Stimulated activated CD4-positive, alpha-beta T cell treated with anti-CD3 and anti-CD28 coated beads, Interleukin-12 subunit alpha, Interleukin-12 subunit beta, amount 100 ng/mL, for 48 hours (primary cell): ENCODE results near the gene ARPP21.
"Not testable (repeated sequence)": the region's sequence is repeated elsewhere in the genome, so short reads cannot be mapped to it uniquely, and the experiment has no call there.

Experiments used
- DNase-seq, 3 donors: peaks; one replicate each; pipeline ENCODE4 v3.0.0-alpha.2; 2020; ENCODE audit warnings: low read depth in 2 of 3, low spot score in 1 of 3

ARPP21 gene

DNA sequence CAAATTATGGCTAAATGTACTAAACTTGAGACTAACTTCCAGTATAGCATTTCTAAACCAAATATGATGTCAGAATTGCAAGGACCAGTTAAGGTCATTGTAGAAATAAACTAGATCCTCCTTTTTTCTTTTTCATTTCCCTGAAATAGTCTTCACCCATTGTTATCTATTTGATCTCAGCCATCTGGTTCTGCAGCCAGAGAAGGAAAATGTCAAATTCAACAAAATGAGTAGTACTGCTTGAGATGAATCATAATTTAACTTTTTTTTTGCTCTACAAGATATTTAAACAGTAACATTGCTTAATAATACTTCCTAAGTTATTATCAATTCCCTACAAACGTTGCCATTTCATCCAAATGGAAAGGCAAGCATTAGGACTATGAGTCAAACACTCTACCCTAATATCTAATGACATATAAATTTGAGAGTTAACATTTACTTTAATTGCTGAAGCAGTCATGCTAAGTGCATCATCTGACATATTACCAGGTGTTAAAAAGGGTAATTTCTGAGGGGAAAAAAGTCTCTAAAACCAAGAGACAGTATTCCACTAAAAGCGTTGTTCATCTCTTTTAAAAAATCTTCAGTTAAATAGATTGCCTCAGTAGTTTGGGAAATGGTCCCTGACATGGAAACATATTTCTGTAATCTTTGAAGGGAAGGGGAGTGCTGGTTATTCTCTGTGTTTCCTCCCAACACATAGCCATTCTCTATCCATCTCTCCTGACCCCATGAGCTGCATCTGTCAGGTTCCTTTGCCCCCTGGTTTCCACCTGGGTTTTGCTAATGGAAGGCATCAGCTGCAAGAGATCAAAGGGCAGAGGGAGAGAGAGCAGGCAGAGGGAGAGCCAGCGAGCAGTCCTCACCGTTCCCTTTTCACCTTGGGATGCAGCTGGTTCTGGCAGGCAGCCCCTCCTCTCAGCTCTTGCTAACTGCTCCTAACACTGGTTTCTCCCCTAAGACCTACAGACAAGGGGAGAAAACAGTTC lies 138.5 kb downstream of the ARPP21 start:
- DNase-seq, result no peak

DNA sequence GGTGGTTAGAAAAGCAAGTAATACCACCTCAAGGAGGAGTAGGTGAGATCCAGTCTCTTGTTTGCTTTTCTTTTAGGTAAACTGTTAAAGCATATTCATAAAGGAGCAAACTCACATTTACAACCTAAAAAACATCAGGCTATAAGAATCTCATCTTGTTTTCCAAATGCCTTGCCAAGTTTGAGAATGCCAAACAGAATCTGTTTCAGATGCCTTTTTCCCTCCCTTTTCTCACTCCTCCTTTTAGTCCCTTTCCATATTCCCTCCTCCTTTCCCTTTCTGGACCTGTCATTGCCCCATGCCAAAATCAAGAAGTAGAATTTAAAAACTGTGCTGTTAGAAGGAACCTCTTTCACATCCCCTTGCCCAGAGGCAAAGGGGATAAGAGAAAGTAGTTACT lies 140.3 kb downstream of the ARPP21 start:
- no peak for DNase-seq

DNA sequence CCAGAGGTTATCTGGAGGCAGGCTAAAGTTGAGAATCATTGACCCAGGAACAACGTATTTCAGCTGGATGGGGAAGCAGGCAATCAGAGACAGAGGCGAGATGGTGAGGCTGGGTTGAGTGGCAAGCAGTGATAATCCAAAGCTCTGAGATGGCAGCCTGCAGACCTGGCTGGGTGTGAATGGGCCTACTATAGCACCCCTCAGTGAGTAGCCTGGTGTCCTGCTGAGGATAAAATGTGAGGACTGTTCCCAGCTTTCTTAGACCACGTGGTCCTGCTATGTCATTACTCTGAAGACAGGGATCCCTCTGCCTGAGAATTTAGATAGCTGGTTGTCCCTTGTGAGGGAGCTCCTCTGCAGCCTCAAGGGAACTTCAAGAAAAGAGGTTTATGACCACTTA lies 141.5 kb downstream of the ARPP21 start:
- no peak for DNase-seq

DNA sequence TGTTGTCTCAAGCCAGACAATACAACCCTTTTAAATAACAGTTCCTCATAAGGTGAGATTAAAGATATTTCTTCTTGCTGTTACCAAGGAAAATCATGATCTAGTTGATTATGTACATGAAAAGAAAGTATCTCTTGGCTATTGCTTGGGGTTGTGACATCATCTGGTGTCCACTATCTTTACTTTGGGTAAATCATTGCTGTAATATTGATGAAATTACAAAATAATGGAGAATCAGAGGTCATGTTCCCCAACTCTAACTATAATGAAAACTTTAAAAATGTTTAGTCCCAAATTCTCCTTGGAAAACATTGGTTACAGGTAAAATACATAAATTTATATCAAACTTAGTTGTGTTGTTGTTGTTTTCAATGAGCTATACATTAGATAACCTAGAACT lies 142.2 kb downstream of the ARPP21 start:
- DNase-seq, result no peak

DNA sequence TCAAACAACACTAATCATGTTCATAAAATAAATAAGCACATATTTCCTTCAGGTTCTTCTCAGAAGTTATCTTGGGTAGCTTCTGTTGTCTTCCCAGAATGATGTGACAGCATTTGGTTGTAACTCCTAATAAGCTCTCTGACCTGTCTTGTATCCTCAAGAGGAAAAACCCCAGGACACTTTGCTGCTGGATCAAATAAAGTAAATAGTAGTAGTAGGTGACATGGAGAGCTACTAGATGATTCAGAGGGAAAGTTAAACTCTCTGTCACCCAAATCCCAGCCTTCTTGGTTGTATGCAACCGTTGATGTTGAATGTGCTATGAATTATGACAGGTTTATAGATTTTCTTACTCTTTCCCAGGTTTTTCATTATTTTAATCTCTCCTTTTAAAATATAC lies 143.0 kb downstream of the ARPP21 start:
- DNase-seq, result no peak

DNA sequence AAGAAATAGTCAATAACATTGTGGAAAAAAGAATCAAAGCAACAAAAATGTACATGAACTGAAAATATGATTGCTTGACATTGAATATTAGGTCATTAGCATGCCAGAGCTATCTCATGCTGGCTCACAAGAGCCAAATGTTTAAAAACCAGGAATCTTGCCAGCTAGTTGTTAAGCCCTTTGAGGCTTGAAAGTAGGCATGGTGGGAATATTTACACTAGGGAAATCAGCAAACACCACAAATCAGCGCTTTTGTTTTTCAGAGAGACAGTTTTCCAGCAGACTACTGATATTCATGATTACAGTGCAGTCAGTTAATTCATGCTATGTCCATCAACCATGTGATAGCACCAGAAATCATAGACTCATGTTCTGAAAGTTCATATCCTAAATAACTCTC lies 144.8 kb downstream of the ARPP21 start:
- no peak for DNase-seq

DNA sequence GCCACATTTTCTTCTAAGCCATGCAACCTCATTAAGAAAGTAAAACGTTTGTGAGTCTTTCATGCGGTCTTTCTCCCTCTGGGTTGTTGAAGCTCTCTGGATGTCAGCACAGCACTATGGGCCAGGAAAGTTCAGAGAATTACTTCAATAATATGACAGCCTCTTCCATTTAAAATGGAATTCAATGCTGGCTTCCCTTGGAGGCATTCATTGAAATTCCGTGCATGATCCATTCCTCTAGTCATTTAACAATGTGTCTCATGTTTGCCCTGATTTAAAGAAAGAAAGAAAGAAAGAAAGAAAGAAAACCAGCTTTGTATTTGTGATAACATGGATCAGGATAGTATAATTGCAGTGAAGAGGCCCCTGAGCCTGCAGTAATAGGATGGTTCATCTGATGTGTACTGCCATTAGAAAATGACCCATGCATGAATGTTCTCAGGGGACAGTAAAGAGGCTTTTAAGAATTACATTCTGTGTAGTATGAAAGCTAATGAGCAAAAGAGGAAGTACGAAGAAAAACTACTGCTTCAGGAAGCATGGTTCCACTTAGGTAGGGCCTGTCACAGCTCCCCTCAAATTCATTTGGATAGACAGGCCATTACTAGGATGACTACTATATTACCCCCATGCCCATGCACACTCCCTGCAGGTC lies 146.0 kb downstream of the ARPP21 start:
- DNase-seq, result no peak

DNA sequence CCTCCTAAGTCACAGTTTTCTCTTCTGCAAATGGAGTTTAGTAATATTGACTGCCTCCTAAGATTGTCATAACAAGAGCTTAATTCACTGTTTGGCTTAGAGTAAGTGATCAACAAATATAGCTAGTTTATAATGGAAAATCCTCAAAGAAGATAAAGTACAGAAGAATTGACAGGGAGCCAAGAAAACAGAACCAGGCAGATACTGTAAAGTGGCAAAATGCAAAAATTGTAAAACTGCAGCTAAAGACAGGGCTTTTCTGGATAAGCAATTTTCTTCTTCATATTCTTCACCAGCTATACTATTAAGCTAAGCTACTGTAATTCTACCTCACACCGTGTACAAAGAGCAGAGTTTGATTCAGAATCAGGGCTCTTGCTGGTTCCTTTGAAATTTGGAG lies 148.6 kb downstream of the ARPP21 start:
- DNase-seq, result no peak

DNA sequence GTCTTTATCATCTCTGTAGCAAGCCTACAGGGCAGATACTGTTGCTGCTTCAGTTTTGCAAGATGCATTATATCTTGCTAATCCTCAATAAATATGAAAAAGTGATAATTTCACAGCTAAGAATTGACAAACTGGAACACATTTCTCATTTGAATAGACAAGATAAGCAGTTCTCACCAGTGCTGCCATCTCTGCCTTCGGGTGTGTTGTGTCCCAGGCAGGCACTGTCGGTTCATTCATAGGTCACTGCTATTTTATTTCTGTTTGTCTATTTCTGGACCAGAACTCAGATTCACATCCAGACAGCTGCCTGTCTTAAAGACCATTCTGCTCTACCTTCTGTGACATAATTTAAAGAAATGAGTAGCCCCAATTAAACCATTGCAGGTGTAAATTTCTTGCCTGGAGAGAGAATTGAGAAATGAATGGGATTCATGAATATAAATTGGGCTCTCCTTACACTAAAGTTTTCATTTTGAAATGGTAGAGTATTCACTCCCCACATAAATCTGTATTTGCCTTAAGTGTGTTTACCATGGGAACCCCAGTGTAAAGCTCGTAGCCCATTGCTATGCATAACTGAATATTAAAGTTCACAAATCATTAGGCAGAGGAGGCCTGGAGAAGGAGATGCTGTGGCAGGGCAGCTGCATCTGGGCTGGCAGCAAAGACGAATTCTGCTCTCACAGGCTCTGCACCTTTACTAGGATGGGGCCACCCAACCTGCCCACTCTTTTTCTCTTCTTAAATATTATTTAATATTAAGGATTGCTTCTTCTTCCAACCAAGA lies 149.9 kb downstream of the ARPP21 start:
- no peak for DNase-seq

DNA sequence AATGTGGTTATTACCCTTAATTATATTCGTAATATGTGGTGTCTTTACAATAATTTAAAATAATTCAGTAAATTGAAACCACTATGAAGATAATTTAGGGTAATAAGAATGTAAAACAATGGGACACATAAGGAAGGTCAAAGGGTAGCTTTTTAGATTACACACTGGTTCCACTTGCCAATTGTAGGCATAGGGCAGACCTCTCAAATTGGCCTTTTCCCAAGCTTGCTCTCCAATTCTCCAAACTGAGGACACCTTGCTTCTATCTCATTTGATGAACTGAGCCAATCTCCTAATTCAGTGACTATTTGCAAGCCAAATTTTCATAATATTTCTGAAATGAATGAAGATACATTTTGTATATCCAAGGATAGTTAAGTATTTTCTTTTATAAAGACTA lies 151.4 kb downstream of the ARPP21 start:
- no peak for DNase-seq

DNA sequence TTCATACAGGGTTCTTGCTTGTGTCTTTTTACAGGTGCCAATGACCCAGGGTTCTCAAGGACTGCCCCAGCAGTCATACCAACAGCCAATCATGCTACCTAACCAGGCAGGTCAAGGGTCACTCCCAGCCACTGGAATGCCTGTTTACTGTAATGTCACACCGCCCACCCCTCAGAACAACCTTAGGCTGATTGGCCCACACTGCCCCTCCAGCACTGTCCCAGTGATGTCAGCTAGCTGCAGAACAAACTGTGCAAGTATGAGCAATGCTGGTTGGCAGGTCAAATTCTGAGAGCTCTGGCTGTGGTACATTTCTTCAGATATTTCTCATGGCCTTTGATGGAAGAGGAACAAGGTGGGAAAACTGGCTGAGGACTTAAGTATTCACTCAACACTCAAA lies 154.3 kb downstream of the ARPP21 start:
- DNase-seq, result no peak

DNA sequence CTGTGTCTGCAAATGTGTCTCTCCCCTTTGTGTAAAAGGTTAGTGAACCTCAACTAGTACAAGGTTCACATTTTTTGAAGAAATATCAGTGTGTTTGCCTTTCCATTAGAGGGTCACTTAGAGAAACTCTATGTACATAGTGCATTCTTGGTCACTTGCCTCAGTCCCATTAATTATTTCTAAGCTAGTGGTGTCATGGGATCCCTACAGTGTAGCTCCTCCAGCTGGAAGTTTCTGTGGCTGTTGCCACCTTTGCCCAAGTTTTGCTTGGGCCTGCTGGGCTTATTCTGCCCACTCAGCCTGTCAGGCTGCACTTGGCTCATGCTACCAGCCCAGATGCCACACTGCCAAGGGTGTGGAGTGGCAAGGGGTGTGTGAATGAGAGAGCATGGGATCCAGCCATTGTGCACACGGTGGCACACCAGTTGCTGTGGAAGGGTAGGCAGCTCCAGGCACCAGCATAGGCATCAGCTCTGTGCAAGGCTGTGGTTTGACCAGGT lies 161.7 kb downstream of the ARPP21 start:
- no peak for DNase-seq

DNA sequence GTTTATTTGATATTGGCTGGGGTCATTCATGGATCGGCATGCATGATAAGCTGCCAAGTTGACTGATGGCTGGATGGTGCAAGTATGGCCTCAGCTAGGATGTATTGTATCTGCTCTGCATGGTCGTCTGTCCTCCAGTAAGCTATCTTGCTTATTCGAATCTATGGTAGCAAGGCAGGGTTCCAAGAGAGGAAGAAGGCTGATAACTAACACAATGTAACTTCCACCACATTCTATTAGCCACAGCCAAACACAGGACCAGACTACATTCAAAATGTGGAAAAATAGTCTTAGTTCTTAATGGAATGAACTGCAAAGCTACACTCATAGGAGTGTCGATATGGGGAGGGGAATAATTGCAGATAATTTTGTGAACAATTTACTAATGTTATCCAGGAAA lies 175.2 kb downstream of the ARPP21 start:
- DNase-seq, result no peak

DNA sequence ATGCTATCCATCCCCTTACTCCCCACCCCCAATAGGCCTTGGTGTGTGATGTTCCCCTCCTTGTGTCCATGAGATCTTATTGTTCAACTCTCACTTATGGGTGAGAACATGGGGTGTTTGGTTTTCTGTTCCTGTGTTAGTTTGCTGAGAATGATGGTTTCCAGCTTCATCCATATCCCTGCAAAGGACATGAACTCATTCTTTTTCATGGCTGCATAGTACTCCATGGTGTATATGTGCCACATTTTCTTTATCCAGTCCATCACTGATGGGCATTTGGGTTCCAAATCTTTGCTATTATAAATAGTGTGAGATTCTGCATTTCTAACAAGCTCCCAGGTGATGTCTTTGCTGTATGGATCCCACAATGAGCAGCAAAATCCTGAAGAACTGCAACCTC lies 176.5 kb downstream of the ARPP21 start:
- DNase-seq, result not testable (repeated sequence)

DNA sequence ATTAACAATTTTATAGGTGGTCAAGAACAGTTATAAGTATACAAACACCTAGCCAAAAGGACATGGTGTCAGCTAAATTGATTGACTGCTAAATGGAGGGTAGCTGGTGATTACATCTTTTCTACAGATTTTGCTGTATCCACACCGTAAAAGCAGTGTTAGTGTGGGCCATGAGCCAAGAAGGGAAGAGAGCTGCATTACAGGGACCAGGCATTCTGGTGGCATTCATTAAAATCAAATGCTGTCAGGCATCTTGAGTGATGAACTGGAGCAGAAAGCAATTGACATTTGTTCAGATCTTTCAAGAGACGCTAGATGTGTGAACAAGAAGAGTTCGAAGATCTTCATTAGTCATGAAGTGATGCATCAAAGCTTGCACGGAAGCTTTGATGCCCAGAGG lies 177.9 kb downstream of the ARPP21 start:
- DNase-seq, result no peak

DNA sequence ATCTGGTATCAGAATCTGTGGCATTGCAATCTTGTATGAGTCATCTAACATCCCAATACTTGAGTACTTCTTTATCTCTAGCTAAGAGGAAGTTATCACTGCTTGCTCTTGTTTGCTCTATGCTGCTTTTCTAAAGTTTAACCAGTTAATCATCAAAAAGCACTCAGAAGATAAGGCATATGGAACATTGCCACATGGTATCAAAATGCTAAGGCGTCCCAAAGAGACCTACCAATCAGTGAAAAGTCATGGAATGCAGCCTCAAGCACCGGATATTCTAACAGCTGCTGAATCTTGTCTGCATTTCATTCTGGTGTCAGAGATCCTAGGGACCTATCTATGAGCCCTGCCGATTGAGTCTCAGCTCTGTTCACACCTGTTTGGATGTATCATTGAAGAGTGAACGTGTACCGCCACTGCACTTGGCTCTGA lies 192.8 kb downstream of the ARPP21 start:
- no peak for DNase-seq
